T-helper 1 cell treated with Interleukin-12 subunit alpha and Interleukin-12 subunit beta and Interleukin-4 antibody, amounts not matched to agents 30 ng/mL and 1 ng/mL, for 36 hours (primary cell): ENCODE results near the gene OR52B2. TPM values are rescaled to one million over a fixed set of nuclear protein-coding genes. Genes with fewer than 3 reads are reported as not detected.

Experiments used
- intact Hi-C: fragments of 100-400 bp; cut with micrococcal nuclease; formaldehyde crosslinking; loops from one replicate; pipeline ENCODE4 v1.15.1; 2024
- total RNA-seq: library from RNA; stranded (reverse); gene quantifications from 2 replicates; pipeline ENCODE4 v1.2.3, GENCODE V29; 2022

OR52B2 gene
- total RNA-seq: not detected in 2 replicates

- intact Hi-C loops: no loop called here
These were observed at the start of gene OR52B2 for GRCh38 chr11:6170226-6170625. Gene OR52B2 (minus strand): TSS chr11:6170326. CDS start chr11:6170326, 0 bp downstream.

- intact Hi-C loops: no loop called here
These were observed 49.2 kb upstream of the OR52B2 start for GRCh38 chr11:6219359-6219758.

GRCh38 chr11:6217722-6218121, 47.6 kb upstream of the OR52B2 start:
- intact Hi-C loops: no loop called here

GRCh38 chr11:6216501-6216900, 46.4 kb upstream of the OR52B2 start:
- intact Hi-C loops: no loop called here

GRCh38 chr11:6214530-6214929, 44.4 kb upstream of the OR52B2 start:
- intact Hi-C loops: no loop called here

- intact Hi-C loops: no loop called here
These were observed 40.3 kb upstream of the OR52B2 start for GRCh38 chr11:6210274-6210955.

GRCh38 chr11:6209801-6210200, 39.7 kb upstream of the OR52B2 start:
- intact Hi-C loops: no loop called here

GRCh38 chr11:6206456-6207180, 36.5 kb upstream of the OR52B2 start:
- intact Hi-C loops: no loop called here

GRCh38 chr11:6205366-6205765, 35.2 kb upstream of the OR52B2 start, which contains the start of gene C11orf42:
Gene C11orf42 (plus strand): TSS chr11:6205557. CDS start chr11:6205616, 59 bp downstream.
- intact Hi-C loops: no loop called here

- intact Hi-C loops: no loop called here
These were observed 34.6 kb upstream of the OR52B2 start for GRCh38 chr11:6204706-6205105.

- intact Hi-C loops: loop anchor here (1.0 to 2.0 kb wide), 2 partner anchors 31 to 117 kb away; partner anchors contain the start of genes CAVIN3 and FHIP1B
These were observed 33.2 kb upstream of the OR52B2 start for GRCh38 chr11:6203327-6203726.

- intact Hi-C loops: loop anchor here (2.0 kb wide), 1 partner anchor 119 kb away; the partner anchor contains the start of gene CAVIN3
These were observed 31.9 kb upstream of the OR52B2 start for GRCh38 chr11:6202041-6202440.

- intact Hi-C loops: no loop called here
These were observed 31.4 kb upstream of the OR52B2 start for GRCh38 chr11:6201481-6201880.

- intact Hi-C loops: no loop called here
These were observed 30.8 kb upstream of the OR52B2 start for GRCh38 chr11:6200975-6201374.

- intact Hi-C loops: no loop called here
These were observed 29.2 kb upstream of the OR52B2 start, which contains the start of gene OR52W1 for GRCh38 chr11:6199174-6199810. Gene OR52W1 (plus strand): TSS chr11:6199224. CDS start chr11:6199224, 0 bp downstream.

GRCh38 chr11:6197466-6198200, 27.5 kb upstream of the OR52B2 start:
- intact Hi-C loops: no loop called here

GRCh38 chr11:6196396-6196795, 26.3 kb upstream of the OR52B2 start:
- intact Hi-C loops: no loop called here

GRCh38 chr11:6194065-6194581, 24.0 kb upstream of the OR52B2 start:
- intact Hi-C loops: no loop called here

- intact Hi-C loops: no loop called here
These were observed 21.6 kb upstream of the OR52B2 start for GRCh38 chr11:6191742-6192141.

GRCh38 chr11:6175440-6175839, 5.3 kb upstream of the OR52B2 start:
- intact Hi-C loops: no loop called here
